HepG2 (cell line): Measurements from ENCODE around the gene AHNAK. TPM values are rescaled to one million over a fixed set of nuclear protein-coding genes. Genes with fewer than 3 reads are reported as not detected.

Source experiments
- CENPT ChIP-seq: sonication (generic); formaldehyde crosslinking; IDR thresholded peaks from 2 replicates; pipeline ENCODE4 v1.8.0; 2022; ENCODE audit warnings: low read depth, mild to moderate bottlenecking, moderate library complexity, missing genetic modification reagents
- CTCF ChIP-seq: sonication (generic); formaldehyde crosslinking; IDR thresholded peaks from 2 replicates; pipeline ENCODE4 v1.5.0; 2020; ENCODE audit warnings: mild to moderate bottlenecking, missing genetic modification reagents, moderate library complexity
- HNRNPLL ChIP-seq: fragments of 200-400 bp; formaldehyde crosslinking; IDR thresholded peaks from 2 replicates; pipeline ENCODE4 v1.6.1; 2017; ENCODE audit warnings: mild to moderate bottlenecking, low read depth, low read length; ENCODE audit not compliant: poor library complexity, severe bottlenecking
- HOMEZ ChIP-seq: IDR thresholded peaks from 2 replicates; pipeline ENCODE4 v1.6.1; 2016; ENCODE audit warnings: low read depth
- HOXA5 ChIP-seq: sonication (generic); formaldehyde crosslinking; IDR thresholded peaks from 2 replicates; pipeline ENCODE4 v1.4.0; 2020; ENCODE audit warnings: missing genetic modification reagents
- MEIS2 ChIP-seq: sonication (generic); formaldehyde crosslinking; IDR thresholded peaks from 2 replicates; pipeline ENCODE4 v1.9.0; 2021; ENCODE audit warnings: mild to moderate bottlenecking, missing genetic modification reagents
- MTF1 ChIP-seq: sonication (generic); formaldehyde crosslinking; IDR thresholded peaks from 2 replicates; pipeline ENCODE4 v1.5.0; 2020; ENCODE audit warnings: missing genetic modification reagents
- NKX3-1 ChIP-seq: sonication (generic); formaldehyde crosslinking; IDR thresholded peaks from 2 replicates; pipeline ENCODE4 v1.5.0; 2020; ENCODE audit warnings: missing genetic modification reagents
- REST ChIP-seq, 2 experiments: IDR thresholded peaks; 2 replicates each; pipeline ENCODE4 v1.6.1; 2011 to 2012; ENCODE audit warnings: low read length in 2 of 2, borderline replicate concordance in 1 of 2, low read depth in 1 of 2, mild to moderate bottlenecking in 1 of 2, moderate library complexity in 1 of 2
- SMC3 ChIP-seq: IDR thresholded peaks from 2 replicates; pipeline ENCODE4 v1.6.1; 2011; ENCODE audit warnings: low read length, improper control_type of control experiment
- SRSF9 ChIP-seq: fragments of 200-400 bp; formaldehyde crosslinking; IDR thresholded peaks from 2 replicates; pipeline ENCODE4 v1.6.1; 2018; ENCODE audit warnings: borderline replicate concordance, mild to moderate bottlenecking, low read depth, low read length; ENCODE audit not compliant: insufficient read depth, poor library complexity, severe bottlenecking
- ZNF124 ChIP-seq: sonication (generic); formaldehyde crosslinking; IDR thresholded peaks from 2 replicates; pipeline ENCODE4 v1.4.0; 2020; ENCODE audit warnings: missing genetic modification reagents
- ZNF17 ChIP-seq: sonication (generic); formaldehyde crosslinking; IDR thresholded peaks from 2 replicates; pipeline ENCODE4 v1.5.0; 2020; ENCODE audit warnings: mild to moderate bottlenecking, missing genetic modification reagents
- ZNF709 ChIP-seq: sonication (generic); formaldehyde crosslinking; IDR thresholded peaks from 2 replicates; pipeline ENCODE4 v1.5.0; 2020; ENCODE audit warnings: mild to moderate bottlenecking, missing genetic modification reagents
- polyA plus RNA-seq, 8 experiments: library from polyadenylated mRNA; depleted of rRNA in 3 of 8; stranded (reverse) in 7 of 8; unstranded in 1 of 8; fragments of >200 nt; fragmentation: Illumina TruSeq in 4 of 8; extraction: Trizol in 4 of 8; gene quantifications; 2 replicates each; pipeline versions ENCODE4 v1.2.1 to v1.2.3, GENCODE V29; 2011 to 2016; ENCODE audit warnings: low read depth in 4 of 8, missing spikeins in 1 of 8, mixed read lengths in 1 of 8; ENCODE audit not compliant: insufficient read depth in 1 of 8
- total RNA-seq, 5 experiments: library from RNA; depleted of rRNA; stranded (reverse); fragments of >200 nt; fragmentation: Illumina TruSeq; extraction: Trizol; gene quantifications; 2 replicates each; pipeline ENCODE4 v1.2.3, GENCODE V29; 2016; ENCODE audit warnings: low read depth in 1 of 5
- TF ChIP-seq, protein P1 (sequence below): sonication (generic); formaldehyde crosslinking; IDR thresholded peaks from 2 replicates; pipeline ENCODE4 v1.4.0; 2020; ENCODE audit warnings: low read depth, mild to moderate bottlenecking, missing genetic modification reagents
- TF ChIP-seq, protein P2 (sequence below): sonication (generic); formaldehyde crosslinking; IDR thresholded peaks from 2 replicates; pipeline ENCODE4 v1.8.0; 2022; ENCODE audit warnings: mild to moderate bottlenecking, missing genetic modification reagents, borderline replicate concordance

AHNAK gene
- total and polyA plus RNA-seq, 2 of the 13 experiments (the other 11 are each of a cell fraction or from before 2014, with no cell fraction given), result 23.4 to 25.0 TPM

GRCh38 chr11:62560566-62561103 lies 14.0 kb upstream of the AHNAK start (continued):
- TF ChIP-seq ZNF709 (CRISPR knock-in tag), result no peak
- no peak for TF ChIP-seq MTF1 (CRISPR knock-in tag)
- no peak for TF ChIP-seq HOXA5 (CRISPR knock-in tag)
- TF ChIP-seq CENPT (CRISPR knock-in tag), result no peak
- TF ChIP-seq REST (IDR thresholded peaks at IDR 0.05; ENCODE audit: borderline replicate concordance in 1 of 2, low read depth in 1 of 2, low read length in 2 of 2), result no peak
- TF ChIP-seq, protein P1, sequence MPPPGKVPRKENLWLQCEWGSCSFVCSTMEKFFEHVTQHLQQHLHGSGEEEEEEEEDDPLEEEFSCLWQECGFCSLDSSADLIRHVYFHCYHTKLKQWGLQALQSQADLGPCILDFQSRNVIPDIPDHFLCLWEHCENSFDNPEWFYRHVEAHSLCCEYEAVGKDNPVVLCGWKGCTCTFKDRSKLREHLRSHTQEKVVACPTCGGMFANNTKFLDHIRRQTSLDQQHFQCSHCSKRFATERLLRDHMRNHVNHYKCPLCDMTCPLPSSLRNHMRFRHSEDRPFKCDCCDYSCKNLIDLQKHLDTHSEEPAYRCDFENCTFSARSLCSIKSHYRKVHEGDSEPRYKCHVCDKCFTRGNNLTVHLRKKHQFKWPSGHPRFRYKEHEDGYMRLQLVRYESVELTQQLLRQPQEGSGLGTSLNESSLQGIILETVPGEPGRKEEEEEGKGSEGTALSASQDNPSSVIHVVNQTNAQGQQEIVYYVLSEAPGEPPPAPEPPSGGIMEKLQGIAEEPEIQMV (CRISPR knock-in tag), result 0 out of 2 replicates have a peak, but pooled peaks have one; percentile 42
- peak; percentile 95 for TF ChIP-seq CTCF (CRISPR knock-in tag)
- TF ChIP-seq HOMEZ (CRISPR knock-in tag), result peak; percentile 39; the same call in 1 of the 2 replicates
- TF ChIP-seq ZNF17, result no peak
- no peak for TF ChIP-seq SRSF9
- no peak for TF ChIP-seq NKX3-1 (CRISPR knock-in tag)
- TF ChIP-seq, protein P2, sequence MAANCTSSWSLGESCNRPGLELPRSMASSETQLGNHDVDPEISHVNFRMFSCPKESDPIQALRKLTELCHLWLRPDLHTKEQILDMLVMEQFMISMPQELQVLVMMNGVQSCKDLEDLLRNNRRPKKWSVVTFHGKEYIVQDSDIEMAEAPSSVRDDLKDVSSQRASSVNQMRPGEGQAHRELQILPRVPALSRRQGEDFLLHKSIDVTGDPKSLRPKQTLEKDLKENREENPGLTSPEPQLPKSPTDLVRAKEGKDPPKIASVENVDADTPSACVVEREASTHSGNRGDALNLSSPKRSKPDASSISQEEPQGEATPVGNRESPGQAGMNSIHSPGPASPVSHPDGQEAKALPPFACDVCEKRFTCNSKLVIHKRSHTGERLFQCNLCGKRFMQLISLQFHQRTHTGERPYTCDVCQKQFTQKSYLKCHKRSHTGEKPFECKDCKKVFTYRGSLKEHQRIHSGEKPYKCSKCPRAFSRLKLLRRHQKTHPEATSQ (CRISPR knock-in tag), result no peak
- TF ChIP-seq SMC3, result peak; percentile 98
- TF ChIP-seq HNRNPLL, result no peak
- no peak for TF ChIP-seq MEIS2
- no peak for TF ChIP-seq ZNF124
